ENCODE data around the gene SOX13.
"Not testable (repeated sequence)": the region's sequence is repeated elsewhere in the genome, so short reads cannot be mapped to it uniquely, and the experiment has no call there.

SOX13 gene

DNA sequence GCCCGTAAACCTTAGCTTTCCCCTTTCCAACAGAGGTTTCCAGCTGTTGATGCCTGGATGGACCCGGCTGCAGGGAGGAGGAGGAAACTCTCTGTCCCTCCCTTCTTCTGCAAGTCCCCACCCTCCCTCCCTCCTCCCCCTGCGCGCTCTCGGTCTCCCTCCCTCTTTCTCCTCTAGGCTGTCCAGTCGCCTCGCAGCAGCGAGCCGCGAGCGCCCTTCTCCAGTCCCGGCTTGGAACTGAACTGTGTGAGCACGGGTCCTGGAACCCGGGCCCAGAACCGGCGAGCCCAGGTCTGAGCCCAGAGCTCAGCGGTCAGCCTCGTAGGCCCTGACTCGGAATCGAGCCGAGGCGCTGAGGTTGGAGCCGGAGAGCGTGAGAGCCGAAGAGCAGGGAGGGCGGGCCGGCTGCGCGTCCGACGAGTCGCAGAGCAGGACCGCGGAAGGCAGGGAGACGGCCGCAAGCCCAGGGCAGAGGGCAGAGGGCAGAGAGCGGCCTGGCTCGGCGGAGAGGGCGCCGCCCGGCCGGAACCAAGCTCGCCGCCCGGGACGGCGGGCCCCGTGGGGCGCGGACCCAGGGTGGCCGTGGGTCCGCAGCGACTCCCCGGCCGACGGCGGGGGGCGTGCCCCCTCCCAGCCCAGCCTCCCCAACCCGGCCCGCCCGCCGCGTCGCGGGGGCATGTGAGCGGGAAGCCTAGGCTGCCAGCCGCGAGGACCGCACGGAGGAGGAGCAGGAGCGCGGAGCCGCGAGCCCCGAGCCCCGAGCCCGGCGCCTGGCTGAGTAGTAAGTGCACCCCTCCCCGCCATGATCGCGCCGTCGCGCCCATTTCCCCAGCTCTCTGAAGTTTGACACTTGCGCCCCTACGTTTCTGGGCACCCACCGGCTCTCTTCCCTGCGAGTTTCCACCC, at the start of gene SOX13:
Gene SOX13 (plus strand): TSS at position 185 of the 906 bp plus-strand sequence. CDS start 39,801 bp downstream, outside the sequence.
- DNase-seq, result peak; percentile 88

DNA sequence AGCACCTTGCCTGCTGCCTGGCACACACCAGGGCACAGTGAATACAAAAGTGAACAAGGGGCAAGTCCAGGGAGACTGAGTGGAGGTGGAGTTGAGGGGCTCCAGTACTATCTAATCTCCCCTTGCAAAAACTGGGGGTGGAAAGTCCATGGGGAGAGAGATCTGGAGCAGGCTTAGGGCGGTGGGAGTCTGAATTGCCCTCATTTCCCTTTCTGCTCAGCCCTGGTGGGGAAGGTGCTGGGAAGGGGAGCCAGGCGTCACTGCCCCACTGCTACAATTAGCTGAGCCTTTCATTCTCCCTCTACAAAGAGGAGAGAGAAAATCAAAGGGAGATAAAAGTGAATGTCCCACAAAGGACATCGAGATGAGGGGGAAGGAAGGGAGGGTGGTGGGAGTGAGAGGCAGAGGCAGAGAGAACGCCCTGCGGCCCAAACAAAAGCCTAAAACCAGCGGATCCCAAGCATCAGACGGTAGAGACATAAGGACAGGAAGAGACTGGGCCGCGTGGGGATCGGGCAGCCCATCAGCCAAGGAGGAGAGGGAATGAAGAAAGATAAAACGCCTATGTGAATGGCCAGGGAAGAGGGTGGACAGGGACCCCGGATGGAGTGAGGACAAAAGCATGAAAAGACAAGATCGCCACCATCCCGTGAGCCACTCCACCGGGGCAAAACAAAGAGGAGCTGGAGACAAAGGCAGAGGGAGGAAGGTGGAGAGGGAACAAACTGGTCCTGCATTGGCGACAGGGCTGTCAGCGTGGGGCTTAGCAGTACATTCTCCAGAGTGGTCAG, 46.8 kb upstream of the SOX13 start:
- DNase-seq, result no peak

DNA sequence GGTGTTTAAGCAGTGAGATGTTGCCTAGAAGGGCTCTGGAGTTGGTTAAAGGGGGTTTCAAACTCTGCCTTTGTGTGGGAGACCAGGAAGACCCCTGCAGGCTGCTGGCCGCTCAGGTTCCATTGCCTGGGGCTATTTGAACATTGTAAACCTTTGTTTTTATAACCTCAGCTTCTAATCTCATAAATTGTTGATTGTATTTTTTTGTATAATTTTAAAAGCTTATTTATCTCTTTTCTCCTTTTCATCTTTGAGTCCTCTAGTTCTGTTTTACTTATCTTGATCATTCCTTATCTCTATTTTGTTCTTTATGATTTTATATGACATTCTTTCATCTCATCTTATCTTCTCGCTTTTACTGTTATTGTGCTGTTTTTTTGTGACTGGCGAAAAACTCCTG, 45.5 kb upstream of the SOX13 start:
- no peak for DNase-seq

DNA sequence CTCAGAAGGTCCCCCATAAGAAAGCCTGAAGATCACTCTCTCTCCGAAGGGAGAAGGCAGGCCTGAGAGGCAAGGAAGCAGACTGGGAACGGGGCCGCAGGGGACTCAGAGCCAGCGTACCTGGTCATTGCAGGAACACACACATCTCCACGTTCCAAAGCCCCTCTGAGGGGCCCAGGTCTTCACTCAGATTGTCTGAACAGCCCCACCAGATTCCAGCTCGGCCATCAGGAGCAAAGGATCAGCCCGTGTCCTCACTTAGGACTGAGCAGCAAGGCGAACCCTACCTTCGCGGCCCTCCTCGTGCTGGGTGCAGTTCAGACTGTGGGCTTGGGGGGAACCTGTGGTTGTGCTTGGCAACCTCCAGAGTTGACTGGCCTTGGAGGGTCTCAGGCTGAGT, 43.9 kb upstream of the SOX13 start:
- no peak for DNase-seq

DNA sequence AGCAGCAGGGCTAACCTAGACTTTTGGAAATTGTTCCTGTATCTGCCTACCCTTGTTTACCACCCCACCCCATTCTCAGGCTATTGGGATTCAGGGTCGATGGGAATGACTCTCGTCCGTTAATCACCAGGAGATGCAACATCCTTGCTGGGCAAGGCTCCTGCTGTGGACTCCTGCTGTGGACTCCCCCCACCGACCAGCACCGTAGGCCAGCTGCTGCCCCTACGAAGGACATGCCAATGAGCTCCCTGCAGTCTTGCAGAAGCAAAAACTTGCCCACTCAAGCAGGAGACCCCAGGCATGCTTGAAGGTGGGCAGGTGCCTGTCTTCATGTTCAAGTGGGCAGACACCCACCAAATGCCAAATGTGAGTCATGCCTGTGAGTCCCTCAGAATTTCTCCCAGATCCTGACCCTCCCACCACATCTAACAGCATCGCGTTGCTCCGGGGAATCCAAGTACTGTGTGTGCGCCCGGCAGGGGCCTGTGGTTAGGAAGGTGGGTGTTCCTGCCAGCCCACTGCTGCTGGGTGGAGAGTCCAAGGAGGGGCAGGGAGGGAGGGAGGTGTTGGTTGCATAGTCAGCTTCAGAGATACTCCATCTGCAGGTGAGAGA, 41.7 kb upstream of the SOX13 start:
- no peak for DNase-seq

DNA sequence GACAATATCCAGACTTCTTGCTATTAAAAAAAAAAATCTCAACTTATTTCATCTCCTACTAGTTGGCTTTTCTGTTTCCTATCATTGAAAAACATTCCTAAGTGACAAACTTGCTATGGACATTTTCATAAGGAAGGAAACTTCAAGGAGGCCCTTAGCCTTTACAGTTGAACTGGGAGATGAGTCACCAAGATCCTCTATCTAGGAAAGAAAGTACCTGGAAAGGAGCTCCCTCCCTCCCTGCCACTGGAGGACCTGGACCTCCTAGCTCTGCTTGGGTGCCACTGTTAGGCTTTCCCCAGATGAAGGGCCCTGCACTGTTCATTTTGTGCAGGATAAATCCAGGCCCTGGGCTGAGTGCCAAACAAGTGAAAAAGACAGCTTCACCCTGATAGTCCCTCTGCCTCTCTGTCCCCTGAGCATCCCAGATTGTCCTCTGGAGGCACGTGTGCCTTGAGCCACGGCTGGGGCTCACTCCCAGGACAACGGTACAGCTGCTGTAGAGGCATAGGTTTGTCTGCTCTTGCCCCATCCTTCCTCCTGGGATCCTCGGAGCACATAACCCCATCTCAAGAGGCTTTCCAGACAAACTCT, 40.2 kb upstream of the SOX13 start:
- DNase-seq, result no peak

DNA sequence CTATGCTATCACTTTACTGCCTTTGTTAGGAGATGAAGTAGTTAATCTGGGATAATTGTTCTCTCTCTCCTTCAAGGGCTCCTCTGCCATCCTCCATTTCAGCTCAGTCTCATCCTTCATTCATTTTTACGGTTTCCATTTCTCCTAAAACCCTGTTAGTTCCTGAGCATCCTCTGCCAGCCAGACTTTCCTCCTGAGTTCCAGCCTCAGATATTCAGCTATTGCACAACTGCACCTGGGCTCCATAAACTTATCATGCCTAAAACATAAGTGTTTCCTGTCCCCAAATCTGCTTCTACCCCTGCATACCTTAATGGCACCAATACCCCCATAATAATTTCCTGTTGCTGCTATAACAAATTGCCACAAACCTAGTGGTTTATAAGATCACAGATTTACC, 39.6 kb upstream of the SOX13 start:
- DNase-seq, result no peak

DNA sequence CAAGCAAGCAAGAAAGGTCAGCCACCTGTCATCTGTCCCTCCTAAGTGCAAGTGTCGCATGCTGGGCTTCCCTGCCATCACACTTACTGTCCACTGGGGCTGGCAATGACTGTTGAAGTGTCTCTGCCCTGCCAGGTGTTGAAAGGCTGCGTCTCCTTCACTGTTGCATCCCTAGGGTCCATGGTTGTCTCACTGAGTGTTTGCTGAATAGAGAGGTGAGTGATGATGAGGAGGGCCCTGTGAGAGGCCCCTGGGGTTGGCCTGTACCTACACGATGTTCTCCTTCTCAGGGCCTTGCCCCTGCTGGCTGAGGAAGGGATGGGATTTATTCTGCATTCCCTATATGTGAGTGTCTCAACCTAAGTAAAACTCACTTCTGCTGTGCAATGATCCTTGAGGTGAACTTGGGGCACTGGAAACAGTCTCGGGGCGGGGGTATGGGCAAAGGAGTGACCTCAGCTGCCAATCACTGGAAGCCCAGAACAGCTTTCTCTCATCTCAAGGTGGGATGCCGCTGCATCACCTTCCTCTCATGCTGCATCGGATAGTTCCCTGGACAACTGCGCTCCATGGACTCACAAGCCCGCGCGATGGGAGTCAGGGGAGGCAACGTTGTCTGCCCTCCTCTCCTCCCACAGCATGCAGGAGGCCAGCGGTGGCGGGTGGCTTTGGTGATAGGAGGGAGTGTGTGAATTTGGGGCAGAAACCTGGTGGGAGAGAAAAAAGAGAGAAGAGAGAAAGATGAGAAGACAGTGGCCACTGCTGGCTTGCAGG, 35.8 kb upstream of the SOX13 start:
- DNase-seq, result no peak

DNA sequence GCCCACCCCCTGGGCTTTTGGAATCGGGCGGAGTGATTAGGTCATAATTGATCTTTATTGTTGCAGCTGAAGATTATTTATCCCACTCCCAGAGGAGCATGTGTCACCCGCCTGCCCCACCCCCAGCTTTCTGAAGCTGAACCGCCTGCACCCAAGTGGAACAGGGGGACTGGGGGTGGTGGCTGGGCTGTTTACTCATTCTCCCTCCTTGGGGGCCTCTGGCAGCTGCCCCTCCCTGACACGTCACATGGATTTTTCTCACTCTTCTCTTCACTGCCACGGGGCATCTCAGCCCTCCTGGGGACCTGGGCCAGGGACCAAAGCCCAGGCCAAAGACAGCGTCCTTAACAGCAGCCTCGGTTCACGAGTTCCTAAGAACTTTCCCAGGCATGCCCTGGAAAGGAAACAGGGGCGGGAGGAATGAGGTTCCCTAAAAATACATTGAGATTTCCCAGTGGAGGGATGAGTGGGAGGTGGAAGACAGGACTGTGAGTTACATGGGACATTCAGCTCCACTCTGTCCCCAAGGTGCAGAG, 31.6 kb upstream of the SOX13 start:
- DNase-seq, result no peak

DNA sequence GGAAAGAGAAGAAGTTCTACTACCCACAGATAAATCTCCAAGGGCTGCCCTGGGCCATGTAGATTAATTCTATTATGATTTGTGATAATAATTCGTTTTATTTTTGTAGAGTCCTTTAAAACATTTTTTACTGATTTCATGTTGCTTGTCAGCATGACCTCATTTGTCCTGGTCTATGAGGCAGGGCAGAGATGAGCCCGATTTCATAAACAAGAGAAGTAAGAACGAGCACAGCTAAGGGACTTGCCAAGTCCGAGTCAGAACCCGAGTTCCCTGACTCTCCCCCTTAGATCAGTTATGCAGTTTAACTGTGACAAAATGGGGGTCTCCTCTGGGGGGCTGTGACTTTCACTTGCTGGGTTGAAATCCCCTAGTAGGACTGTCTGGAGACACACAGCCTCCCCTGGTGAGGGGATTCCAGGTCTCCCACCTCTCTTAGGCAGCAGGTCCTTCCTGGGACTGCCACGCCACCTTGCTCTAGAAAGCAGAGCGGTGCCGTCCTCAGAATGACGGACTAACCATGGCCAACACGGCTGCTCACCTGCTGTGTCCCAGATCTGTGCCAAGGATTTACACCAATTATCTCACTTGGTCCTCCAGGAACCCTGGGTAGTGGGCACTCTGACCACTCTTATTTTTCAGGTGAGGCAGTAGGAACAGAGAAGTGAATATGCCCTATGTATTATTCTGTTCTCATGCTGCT, 31.0 kb upstream of the SOX13 start:
- DNase-seq, result no peak

DNA sequence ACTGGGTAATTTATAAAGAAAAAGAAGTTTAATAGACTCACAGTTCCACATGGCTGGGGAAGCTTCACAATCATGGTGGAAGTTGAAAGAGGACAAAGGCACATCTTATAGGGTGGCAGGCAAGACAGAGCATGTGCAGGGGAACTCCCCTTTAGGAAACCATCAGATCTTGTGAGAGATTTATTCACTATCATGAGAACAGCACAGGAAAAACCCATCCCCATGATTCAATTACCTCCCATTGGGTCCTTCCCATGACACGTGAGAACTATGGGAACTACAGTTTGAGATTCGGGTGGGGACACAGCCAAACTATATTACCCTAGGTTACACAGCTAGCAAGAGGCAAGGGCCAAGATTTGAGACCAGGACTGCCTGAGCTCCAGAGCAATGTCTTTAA, 30.4 kb upstream of the SOX13 start:
- no peak for DNase-seq

DNA sequence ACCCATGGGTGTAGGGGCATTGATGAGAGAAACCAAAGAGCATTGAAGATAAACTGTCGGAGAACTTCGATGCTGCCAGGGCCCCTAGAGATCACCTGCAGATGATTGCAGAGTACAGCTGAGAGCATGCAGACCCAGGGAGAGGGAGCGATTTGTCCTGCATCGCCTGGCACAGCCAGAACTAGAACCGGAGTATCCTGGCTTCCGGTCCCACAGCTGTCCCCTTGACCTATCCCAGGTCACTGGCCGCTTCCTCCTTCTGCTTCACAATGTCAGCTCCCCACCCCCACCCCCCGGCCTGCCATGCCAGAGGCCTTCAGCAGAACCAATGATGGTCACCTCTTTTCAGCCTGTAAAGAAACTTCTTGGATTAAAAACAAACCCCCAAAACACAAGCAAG, 29.2 kb upstream of the SOX13 start:
- no peak for DNase-seq

DNA sequence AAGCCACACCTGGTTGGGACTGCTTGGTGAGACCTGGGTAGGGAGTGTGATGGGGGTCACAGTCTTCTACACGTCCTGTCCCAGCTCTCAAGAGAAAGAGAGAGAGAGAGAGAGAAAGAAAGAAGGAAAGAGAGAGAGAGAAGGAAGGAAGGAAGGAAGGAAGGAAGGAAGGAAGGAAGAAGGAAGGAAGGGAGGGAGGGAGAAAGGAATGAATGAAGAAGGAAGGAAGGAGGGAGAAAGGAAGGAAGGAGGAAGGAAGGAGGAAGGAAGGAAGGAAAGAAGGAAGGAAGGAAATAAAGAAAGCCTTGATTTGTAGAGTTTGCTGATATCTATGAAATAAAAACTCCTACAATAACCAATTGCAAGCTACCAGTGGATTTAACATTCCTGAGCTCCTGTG, 28.5 kb upstream of the SOX13 start:
- no peak for DNase-seq

DNA sequence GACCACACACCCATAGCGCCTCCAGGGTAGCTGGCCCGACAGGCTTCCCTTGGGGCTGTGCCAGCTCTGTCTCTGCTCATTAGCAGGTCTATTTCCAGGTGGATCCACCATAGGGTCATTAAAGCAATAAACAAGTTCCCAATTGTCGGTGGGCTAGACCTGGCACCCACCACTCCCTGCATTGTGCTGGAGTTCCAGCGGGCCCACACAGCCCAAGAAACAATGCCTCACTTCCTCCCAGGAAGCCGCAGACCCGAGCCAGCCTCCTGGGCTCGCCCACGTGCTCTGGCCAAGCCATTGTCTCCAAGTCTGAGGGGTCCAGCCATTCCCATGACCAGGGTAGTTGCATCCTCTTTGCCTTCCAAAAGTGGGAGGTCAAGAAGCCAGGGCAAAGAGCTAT, 27.5 kb upstream of the SOX13 start:
- no peak for DNase-seq

DNA sequence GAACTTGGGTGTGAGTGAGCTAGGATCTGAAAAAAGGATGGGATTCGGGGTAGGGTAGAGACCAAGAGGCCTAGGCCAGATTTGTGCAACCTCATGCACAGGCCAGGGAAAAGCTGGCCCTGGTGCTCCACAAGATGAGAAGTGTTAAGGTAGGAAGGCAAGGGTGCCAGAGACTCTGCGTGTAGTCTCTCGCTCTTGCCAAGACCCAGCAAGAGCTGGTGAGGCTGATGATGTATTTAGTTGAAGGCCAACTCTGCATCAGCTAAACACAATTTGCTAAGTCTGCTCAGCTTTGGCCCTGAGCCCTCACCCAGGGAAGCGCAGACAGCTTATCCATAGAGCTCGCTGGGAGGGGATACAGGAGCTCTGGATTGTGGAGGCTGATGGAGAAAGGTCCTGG, 26.6 kb upstream of the SOX13 start:
- DNase-seq, result no peak

DNA sequence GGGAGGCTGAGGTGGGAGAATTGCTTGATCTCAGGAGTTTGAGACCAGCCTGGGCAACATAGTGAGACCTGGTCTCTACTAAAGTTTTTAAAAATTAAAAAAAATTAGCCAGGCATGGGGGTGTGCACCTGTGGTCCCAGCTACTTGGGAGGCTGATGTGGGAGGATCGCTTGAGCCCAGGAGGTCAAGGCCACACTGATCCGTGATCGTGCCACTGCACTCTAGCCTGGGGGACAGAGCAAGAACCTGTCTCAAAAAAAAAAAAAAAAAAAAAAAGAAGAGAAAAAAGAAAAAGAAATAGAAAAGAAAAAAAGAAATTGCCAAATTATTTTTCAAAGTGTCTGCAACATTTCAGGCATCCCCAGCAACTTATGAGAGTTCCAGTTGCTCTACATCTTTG, 24.1 kb upstream of the SOX13 start:
- not testable (repeated sequence) for DNase-seq

DNA sequence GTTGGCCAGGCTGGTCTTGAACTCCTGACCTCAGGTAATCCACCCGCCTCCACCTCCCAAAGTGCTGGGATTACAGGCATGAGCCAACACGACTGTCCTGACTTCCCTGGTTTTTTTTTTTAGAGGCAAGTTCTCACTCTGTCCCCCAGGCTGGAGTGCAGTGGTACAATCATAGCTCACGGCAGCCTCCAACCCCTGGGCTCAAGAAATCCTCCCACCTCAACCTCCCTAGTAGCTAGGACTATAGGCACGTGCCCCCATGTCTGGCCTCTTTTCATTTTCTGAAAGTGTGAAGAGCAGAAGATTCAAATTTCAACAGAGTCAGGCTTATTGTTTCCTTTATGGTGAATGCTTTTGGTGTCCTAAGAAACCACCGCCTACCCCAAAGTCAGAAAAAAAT, 21.7 kb upstream of the SOX13 start:
- no peak for DNase-seq

DNA sequence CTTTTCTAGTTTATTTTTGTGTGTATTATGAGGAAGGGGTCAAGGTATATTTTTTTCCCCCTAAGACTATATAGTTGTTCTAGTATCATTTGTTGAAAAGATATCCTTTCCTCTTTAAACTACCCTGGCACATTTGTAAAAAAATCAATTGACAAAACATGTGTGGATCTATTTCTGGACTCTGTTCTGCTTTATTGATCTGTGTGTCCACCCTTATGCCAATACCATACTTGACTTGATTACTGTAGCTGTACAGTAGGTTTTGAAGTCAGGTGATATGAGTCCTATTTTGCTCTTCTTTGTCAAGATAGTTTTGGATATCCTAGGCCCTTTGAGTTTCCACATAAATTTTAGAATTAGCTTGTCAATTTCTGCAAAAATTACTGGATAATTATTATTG, 21.2 kb upstream of the SOX13 start:
- no peak for DNase-seq

DNA sequence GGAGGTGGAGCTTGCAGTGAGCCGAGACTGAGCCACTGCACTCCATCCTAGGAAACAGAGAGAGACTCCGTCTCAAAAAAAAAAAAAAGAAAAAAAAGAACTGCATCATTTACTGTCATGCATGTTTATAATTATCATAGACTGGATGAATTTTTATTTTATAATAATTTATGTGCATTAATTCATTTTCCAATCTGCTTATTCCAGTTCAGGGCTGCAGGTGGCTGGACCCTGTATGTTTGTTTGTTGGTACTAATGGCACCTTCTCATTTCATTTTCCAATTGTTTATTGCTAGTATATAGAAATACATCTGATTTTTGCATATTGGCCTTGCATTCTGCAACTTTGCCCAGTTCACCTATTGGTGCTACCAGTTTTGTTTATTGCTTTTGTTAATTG, 19.0 kb upstream of the SOX13 start:
- DNase-seq, result no peak

DNA sequence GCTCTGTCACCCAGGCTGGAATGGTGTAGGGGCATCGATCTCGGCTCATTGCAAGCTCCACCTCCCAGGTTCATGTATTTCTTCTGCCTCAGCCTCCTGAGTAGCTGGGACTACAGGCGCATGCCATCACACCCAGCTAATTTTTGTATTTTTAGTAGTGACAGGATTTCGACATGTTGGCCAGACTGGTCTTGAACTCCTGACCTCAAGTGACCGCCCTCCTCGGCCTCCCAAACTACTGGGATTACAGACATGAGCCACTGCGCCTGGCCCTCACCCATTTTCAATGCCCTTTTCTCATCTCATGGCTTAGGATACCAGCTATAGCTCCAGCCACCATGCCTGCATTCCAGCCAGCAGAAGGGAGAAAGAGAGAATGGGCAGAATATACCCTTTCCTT, 12.9 kb upstream of the SOX13 start:
- DNase-seq, result no peak

DNA sequence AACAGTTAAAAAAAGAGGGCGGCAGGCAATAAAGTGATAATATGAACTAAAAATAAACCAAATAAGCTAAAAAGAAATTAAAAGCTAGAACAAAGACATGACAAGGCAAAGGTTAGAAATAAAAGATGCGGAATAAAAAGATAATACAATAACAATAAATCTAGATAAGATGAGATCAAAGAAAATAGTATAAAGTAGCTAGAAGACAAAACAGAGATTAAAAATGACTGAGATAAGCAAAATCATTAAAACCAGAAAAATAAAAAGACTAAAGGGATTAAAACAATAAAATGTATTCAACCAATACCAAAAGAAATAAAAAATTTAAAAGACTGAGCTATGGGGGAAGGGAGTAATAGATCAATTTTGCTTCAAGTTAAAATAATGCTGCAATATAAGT, 10.8 kb upstream of the SOX13 start:
- DNase-seq, result no peak

Data from NCI-H1092 (cell line).